Sigmoid colon (tissue), 7 donors: ENCODE measurements around the gene ANGEL1. TPM values are rescaled to one million over a fixed set of nuclear protein-coding genes. Genes with fewer than 3 reads are reported as not detected.

Source experiments
- DNase-seq: peaks from one replicate; pipeline ENCODE4 v3.0.0-alpha.2; 2019
- H3K27ac ChIP-seq, 4 donors: fragments of 200-600 bp; sonication (generic); one replicate each; pipeline ENCODE4 v1.5.1; 2016 to 2019; ENCODE audit warnings: mild to moderate bottlenecking in 1 of 4
- H3K27me3 ChIP-seq, 3 donors: fragments of 200-600 bp; sonication (generic); one replicate each; pipeline ENCODE4 v1.5.1; 2019; ENCODE audit warnings: mild to moderate bottlenecking in 1 of 3
- H3K36me3 ChIP-seq, 4 donors: fragments of 200-600 bp; sonication (generic); one replicate each; pipeline ENCODE4 v1.5.1; 2016 to 2019
- H3K4me1 ChIP-seq, 4 donors: fragments of 200-600 bp; sonication (generic); one replicate each; pipeline ENCODE4 v1.5.1; 2017 to 2019
- H3K4me3 ChIP-seq, 4 donors: fragments of 200-600 bp; sonication (generic); one replicate each; pipeline ENCODE4 v1.5.1; 2017 to 2019; ENCODE audit warnings: mild to moderate bottlenecking in 2 of 4, moderate library complexity in 1 of 4
- H3K9me3 ChIP-seq, 4 donors: fragments of 200-600 bp in 3 of 4; sonication (generic) in 3 of 4; one replicate each; pipeline versions ENCODE4 v1.5.1 to v1.6.1; 2013 to 2019
- EP300 ChIP-seq, 4 donors: sonication (generic); formaldehyde crosslinking; IDR thresholded peaks; one replicate each; pipeline ENCODE4 v1.6.1; 2017; ENCODE audit warnings: antibody characterized with exemption in 4 of 4
- POLR2A ChIP-seq, 2 donors: fragments of 450-650 bp; IDR thresholded peaks; one replicate each; pipeline ENCODE4 v1.6.1; 2016; ENCODE audit warnings: antibody characterized with exemption in 2 of 2, mild to moderate bottlenecking in 2 of 2, moderate library complexity in 2 of 2
- POLR2AphosphoS5 ChIP-seq, 4 donors: sonication (generic); formaldehyde crosslinking; IDR thresholded peaks; one replicate each; pipeline ENCODE4 v1.6.1; 2017; ENCODE audit warnings: antibody characterized with exemption in 4 of 4
- WGBS, 2 donors: extraction: QIAGEN DNeasy Blood & Tissue Kit; methylation state at CpG; one replicate each; pipeline ENCODE4 v1.1.7; 2013; 5-methylcytosine and 5-hydroxymethylcytosine counted together
- intact Hi-C: fragments of 100-400 bp; cut with DNase I; formaldehyde crosslinking; loops from one replicate; pipeline ENCODE4 v1.15.1; 2023
- polyA plus RNA-seq, 3 donors: library from polyadenylated mRNA; stranded (reverse); fragments of 200-250 nt; gene quantifications; one replicate each; pipeline ENCODE4 v1.2.3, GENCODE V29; 2013
- total RNA-seq, 4 donors: library from RNA; depleted of rRNA; stranded (reverse); fragments of >200 nt; gene quantifications; one replicate each; pipeline ENCODE4 v1.1.0, GENCODE V29; 2016
- TF ChIP-seq, protein P1 (sequence below), 4 experiments: fragments of 450-650 bp in 3 of 4; fragments of 200-600 bp in 1 of 4; IDR thresholded peaks; one replicate each; pipeline ENCODE4 v1.5.1; 2016 to 2019; ENCODE audit warnings: antibody characterized with exemption in 4 of 4, mild to moderate bottlenecking in 3 of 4, moderate library complexity in 2 of 4
- donor health status: healthy with polysubstance abuse.
- donor health status: Bipolar disorder and iron deficiency.
- donor health status: healthy.

Gene ANGEL1
- total and polyA plus RNA-seq, 7 donors: 0.60 to 16.1 (median 10.0) TPM

- 81 to 88% methylated on average over 5 of the region's 5 CpGs for WGBS, 2 donors
Measured at GRCh38 chr14:76793956-76794355, 18.7 kb downstream of the ANGEL1 start.

DNA sequence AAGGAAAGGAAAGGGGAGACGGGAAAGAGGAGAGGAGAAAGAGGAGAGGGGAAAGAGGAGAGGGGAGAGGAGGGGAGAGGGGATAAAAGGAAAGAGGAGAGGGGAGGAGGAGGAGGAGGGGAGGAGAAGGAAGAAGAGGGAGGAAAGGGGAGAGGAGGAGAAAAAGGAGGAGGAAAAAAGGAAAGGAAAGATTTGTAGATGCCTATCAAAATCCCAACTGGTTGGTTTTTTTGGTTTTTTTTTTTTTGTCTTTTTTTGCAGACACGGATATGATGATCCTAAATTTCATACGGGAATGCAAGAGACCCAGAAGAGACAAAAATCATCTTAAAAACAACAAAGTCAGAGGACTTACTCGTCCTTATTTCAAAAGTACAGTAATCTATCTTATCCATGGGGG, 19.4 kb downstream of the ANGEL1 start:
- WGBS, 2 donors: 89 to 96% methylated on average over 4 of the region's 4 CpGs
- no peak overlapping the region for H3K4me3 ChIP-seq
- H3K27me3 ChIP-seq: no peaks in the 10 kb centered on the region
- intact Hi-C loops: no loop called here
- H3K36me3 ChIP-seq: peaks cover 13 to 70% (median 37%) of the 10 kb centered on the region in 4 donors
- TF ChIP-seq POLR2AphosphoS5 (IDR thresholded peaks at IDR 0.05) (no peak), POLR2A (IDR thresholded peaks at IDR 0.05) (no peak), EP300 (IDR thresholded peaks at IDR 0.05) (no peak)
- TF ChIP-seq, protein P1, sequence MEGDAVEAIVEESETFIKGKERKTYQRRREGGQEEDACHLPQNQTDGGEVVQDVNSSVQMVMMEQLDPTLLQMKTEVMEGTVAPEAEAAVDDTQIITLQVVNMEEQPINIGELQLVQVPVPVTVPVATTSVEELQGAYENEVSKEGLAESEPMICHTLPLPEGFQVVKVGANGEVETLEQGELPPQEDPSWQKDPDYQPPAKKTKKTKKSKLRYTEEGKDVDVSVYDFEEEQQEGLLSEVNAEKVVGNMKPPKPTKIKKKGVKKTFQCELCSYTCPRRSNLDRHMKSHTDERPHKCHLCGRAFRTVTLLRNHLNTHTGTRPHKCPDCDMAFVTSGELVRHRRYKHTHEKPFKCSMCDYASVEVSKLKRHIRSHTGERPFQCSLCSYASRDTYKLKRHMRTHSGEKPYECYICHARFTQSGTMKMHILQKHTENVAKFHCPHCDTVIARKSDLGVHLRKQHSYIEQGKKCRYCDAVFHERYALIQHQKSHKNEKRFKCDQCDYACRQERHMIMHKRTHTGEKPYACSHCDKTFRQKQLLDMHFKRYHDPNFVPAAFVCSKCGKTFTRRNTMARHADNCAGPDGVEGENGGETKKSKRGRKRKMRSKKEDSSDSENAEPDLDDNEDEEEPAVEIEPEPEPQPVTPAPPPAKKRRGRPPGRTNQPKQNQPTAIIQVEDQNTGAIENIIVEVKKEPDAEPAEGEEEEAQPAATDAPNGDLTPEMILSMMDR (IDR thresholded peaks at IDR 0.05): no peak
- H3K9me3 ChIP-seq: no peaks in the 10 kb centered on the region
- H3K4me1 ChIP-seq: no peaks in the 10 kb centered on the region
- no peak for DNase-seq
- H3K27ac ChIP-seq: no peak overlapping the region

More at GRCh38 chr14:76793956-76794355, 18.7 kb downstream of the ANGEL1 start:
- TF ChIP-seq POLR2A (IDR thresholded peaks at IDR 0.05) (no peak), EP300 (IDR thresholded peaks at IDR 0.05) (no peak), POLR2AphosphoS5 (IDR thresholded peaks at IDR 0.05) (no peak)
- TF ChIP-seq, protein P1 (IDR thresholded peaks at IDR 0.05): no peak
- Histone ChIP-seq H3K36me3 (peaks cover 10 to 70% (median 33%) of the 10 kb centered on the region in 4 donors), H3K4me1 (no peaks in the 10 kb centered on the region), H3K9me3 (no peaks in the 10 kb centered on the region), H3K4me3 (no peak overlapping the region), H3K27me3 (no peaks in the 10 kb centered on the region), H3K27ac (no peak overlapping the region)
- intact Hi-C loops: no loop called here
- no peak for DNase-seq

DNA sequence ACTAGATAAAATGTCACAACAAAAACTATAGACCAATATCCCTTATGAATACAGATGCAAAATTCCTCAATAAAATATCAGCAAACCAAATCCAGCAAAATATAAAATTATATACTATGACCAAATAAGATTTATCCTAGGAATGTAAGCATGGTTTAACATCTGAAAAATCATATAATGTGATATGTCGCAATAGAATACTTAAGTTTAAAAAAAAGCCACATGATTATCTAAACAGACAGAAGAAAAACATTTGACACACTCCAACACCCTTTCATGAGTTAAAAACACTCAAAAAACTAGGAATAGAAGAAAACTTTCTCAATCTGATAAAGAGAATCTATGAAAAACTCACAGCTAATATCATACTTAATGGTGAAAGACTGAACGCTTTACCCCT, 20.3 kb downstream of the ANGEL1 start:
- 96 to 97% methylated on average over 2 of the region's 2 CpGs for WGBS, 2 donors
- no peaks in the 10 kb centered on the region for H3K4me1 ChIP-seq
- no peaks in the 10 kb centered on the region for H3K9me3 ChIP-seq
- TF ChIP-seq EP300 (IDR thresholded peaks at IDR 0.05): no peak
- no peak for TF ChIP-seq POLR2AphosphoS5 (IDR thresholded peaks at IDR 0.05)
- TF ChIP-seq, protein P1 (IDR thresholded peaks at IDR 0.05): no peak
- no peak for TF ChIP-seq POLR2A (IDR thresholded peaks at IDR 0.05)
- no peak overlapping the region for H3K27ac ChIP-seq
- H3K36me3 ChIP-seq: peaks cover 17 to 71% (median 38%) of the 10 kb centered on the region in 4 donors
- intact Hi-C loops: no loop called here
- no peak overlapping the region for H3K4me3 ChIP-seq
- H3K27me3 ChIP-seq: no peaks in the 10 kb centered on the region
- no peak for DNase-seq

- H3K27me3 ChIP-seq: no peaks in the 10 kb centered on the region
- H3K36me3 ChIP-seq: peaks cover 24 to 67% (median 39%) of the 10 kb centered on the region in 4 donors
- DNase-seq: no peak
Measured at GRCh38 chr14:76786601-76787000, 26.1 kb downstream of the ANGEL1 start.

More at GRCh38 chr14:76786601-76787000, 26.1 kb downstream of the ANGEL1 start:
- WGBS, 2 donors: 94 to 97% methylated on average over 2 of the region's 2 CpGs
- Histone ChIP-seq H3K4me1 (peaks cover 0 to 22% (median 6%) of the 10 kb centered on the region in 4 donors), H3K9me3 (no peaks in the 10 kb centered on the region), H3K4me3 (no peak overlapping the region), H3K27ac (no peak overlapping the region)
- intact Hi-C loops: no loop called here
- TF ChIP-seq, protein P1 (IDR thresholded peaks at IDR 0.05): no peak
- TF ChIP-seq POLR2A (IDR thresholded peaks at IDR 0.05) (no peak), EP300 (IDR thresholded peaks at IDR 0.05) (no peak), POLR2AphosphoS5 (IDR thresholded peaks at IDR 0.05) (no peak)
